Measurements from ENCODE around the gene CAMK1D. TPM values are rescaled to one million over a fixed set of nuclear protein-coding genes. Genes with fewer than 3 reads are reported as not detected.
"Not testable (repeated sequence)": the region's sequence is repeated elsewhere in the genome, so short reads cannot be mapped to it uniquely, and the experiment has no call there.

The CAMK1D gene
- total RNA-seq, 6 experiments from 2014 or later: 0.34 to 1.4 (median 0.43) TPM

DNA sequence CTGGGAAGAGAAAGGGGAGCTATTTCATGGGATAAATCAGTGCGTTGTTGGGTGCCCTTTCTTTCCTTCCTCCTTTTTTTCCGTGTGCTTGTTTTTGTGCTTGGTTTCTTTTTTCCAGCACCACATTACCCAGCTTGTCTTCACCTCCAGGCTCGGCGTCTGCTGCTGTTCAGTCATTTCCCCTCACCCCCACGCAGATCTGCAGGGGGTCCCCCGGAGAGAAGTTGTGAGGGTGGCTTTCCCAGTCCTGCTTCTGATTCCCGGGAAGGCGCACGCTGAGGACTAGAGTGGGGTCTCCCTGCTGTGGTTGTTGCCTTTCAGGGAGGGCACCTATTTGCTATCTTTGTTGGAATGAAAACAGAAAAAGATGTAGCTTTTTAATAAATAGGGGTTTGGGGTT lies 1.6 kb downstream of the CAMK1D start:
- H3K27me3 Mint-ChIP-seq (ENCODE audit: insufficient read depth): peaks cover 16% of the 10 kb centered on the region
- TF ChIP-seq, protein P1, sequence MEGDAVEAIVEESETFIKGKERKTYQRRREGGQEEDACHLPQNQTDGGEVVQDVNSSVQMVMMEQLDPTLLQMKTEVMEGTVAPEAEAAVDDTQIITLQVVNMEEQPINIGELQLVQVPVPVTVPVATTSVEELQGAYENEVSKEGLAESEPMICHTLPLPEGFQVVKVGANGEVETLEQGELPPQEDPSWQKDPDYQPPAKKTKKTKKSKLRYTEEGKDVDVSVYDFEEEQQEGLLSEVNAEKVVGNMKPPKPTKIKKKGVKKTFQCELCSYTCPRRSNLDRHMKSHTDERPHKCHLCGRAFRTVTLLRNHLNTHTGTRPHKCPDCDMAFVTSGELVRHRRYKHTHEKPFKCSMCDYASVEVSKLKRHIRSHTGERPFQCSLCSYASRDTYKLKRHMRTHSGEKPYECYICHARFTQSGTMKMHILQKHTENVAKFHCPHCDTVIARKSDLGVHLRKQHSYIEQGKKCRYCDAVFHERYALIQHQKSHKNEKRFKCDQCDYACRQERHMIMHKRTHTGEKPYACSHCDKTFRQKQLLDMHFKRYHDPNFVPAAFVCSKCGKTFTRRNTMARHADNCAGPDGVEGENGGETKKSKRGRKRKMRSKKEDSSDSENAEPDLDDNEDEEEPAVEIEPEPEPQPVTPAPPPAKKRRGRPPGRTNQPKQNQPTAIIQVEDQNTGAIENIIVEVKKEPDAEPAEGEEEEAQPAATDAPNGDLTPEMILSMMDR (IDR thresholded peaks at IDR 0.05): no peak
- H3K9me3 Mint-ChIP-seq: no peaks in the 10 kb centered on the region
- H3K27ac Mint-ChIP-seq: no peak overlapping the region
- peaks cover 12% of the 10 kb centered on the region for H3K4me1 Mint-ChIP-seq (ENCODE audit: low read depth)
- peak overlapping the region; percentile 92 for H3K4me3 Mint-ChIP-seq
- DNase-seq: no peak
- H3K36me3 Mint-ChIP-seq (ENCODE audit: low read depth): no peaks in the 10 kb centered on the region

DNA sequence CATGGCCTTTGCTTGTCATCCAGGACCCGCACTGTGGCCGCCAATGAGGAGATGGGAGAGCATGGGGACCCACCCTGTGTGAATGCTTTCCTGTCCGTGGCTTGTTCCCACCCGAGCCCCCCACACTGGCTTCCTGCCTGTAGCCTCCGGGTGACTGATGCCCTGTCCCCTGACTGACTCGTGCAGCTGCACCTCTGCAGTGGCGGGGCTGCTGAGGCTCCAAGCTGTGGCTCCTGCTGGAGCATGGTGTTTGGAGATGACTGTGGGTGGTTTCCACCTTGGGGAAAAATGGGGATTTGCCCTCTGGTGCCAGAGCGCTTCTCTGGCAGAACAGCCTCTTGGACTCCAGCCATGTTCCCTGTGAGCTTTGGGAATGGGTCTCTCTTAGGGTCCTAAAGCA lies 2.1 kb downstream of the CAMK1D start:
- H3K9me3 Mint-ChIP-seq: no peaks in the 10 kb centered on the region
- TF ChIP-seq, protein P1 (IDR thresholded peaks at IDR 0.05): no peak
- H3K4me3 Mint-ChIP-seq: no peak overlapping the region
- H3K4me1 Mint-ChIP-seq (ENCODE audit: low read depth): peaks cover 12% of the 10 kb centered on the region
- no peak overlapping the region for H3K27ac Mint-ChIP-seq
- peaks cover 16% of the 10 kb centered on the region for H3K27me3 Mint-ChIP-seq (ENCODE audit: insufficient read depth)
- no peaks in the 10 kb centered on the region for H3K36me3 Mint-ChIP-seq (ENCODE audit: low read depth)
- DNase-seq: no peak

DNA sequence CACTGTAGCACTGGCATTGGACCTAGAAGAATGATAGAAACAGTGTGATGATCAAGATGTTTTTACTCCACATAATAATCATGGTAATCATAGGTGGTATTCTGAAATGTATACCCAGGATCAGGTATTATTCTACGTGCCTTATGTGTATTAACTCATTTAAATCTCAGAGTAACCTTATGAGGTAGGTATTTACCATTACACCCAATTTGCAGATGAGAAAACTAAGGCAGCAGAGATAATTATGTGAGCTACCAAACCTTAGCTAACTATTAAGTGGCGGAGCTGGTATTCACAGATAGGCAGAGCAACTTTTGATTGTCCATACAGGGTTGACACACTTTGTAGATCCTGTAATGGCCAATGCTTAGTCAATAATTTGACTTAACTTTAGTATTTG lies 2.5 kb downstream of the CAMK1D start:
- peaks cover 16% of the 10 kb centered on the region for H3K27me3 Mint-ChIP-seq (ENCODE audit: insufficient read depth)
- no peak overlapping the region for H3K4me3 Mint-ChIP-seq
- H3K4me1 Mint-ChIP-seq (ENCODE audit: low read depth): peaks cover 12% of the 10 kb centered on the region

DNA sequence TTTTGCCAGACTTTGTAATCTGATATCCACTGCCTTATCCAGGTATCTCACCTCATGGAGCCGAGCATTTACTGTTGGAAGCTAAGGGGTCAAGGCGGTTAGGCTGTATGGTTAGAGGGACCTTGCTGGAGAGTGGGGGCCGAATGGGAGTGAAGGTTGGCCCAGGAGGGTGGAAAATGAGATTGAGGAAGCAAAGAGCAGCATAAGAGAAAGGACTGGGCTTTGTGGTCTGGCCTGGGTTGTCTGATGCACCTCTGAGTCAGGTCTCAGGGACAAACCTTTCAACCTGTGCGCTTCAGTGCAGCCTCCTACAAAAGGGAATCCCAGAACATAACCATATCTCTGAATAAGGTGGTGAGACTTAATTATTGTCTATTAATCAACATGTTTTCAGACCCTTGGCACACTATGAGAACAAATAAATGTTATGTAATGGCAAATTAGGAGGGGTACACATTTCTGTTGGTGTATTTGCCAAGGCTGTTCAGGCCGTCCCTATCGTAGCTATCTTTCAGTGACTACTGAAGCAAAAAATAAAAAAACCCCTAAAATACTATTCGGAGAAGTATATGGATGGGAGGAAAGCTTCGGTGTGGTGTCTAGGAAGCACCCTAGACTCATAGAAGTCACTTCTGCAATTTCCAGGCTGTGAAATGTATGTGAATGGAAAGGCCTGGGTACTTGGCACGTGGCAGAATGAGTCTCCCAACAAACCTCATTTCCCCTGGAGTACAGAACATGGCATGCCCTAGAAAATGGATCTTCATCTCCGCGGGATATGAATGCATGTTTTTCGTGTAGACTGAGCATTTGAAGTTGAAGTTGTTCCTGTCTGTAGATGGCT lies 4.3 kb downstream of the CAMK1D start:
- H3K27ac Mint-ChIP-seq: no peak overlapping the region
- H3K27me3 Mint-ChIP-seq (ENCODE audit: insufficient read depth): peaks cover 21% of the 10 kb centered on the region
- peaks cover 12% of the 10 kb centered on the region for H3K4me1 Mint-ChIP-seq (ENCODE audit: low read depth)
- DNase-seq: no peak
- H3K9me3 Mint-ChIP-seq: no peaks in the 10 kb centered on the region
- H3K4me3 Mint-ChIP-seq: no peak overlapping the region
- TF ChIP-seq, protein P1 (IDR thresholded peaks at IDR 0.05): no peak
- no peaks in the 10 kb centered on the region for H3K36me3 Mint-ChIP-seq (ENCODE audit: low read depth)

More for the DNA sequence above, 2.5 kb downstream of the CAMK1D start:
- TF ChIP-seq, protein P1 (IDR thresholded peaks at IDR 0.05): no peak
- Mint-ChIP-seq H3K27ac (no peak overlapping the region), H3K9me3 (no peaks in the 10 kb centered on the region), H3K36me3 (ENCODE audit: low read depth) (no peaks in the 10 kb centered on the region)
- DNase-seq: no peak

DNA sequence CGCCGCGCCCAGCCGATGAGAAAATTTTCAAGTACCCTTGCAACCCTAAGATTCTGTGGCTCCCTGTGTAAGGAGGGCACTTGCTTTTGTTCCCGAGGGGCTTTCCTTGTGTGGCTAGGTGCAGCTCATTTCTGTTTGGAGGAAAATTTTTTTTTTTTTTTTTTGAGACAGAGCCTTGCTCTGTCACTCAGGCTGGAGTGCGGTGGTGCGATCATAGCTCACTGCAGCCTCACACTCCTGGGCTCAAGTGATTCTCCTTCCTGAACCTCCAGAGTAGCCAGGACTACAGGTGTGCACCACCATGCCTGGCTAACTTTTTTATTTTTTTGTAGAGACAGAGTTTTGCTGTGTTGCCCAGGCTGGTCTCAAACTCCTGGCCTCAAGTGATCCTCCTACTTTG lies 5.3 kb downstream of the CAMK1D start:
- H3K4me3 Mint-ChIP-seq; H3K36me3 Mint-ChIP-seq (ENCODE audit: low read depth); H3K9me3 Mint-ChIP-seq; H3K27ac Mint-ChIP-seq; DNase-seq: not testable (repeated sequence)
- peaks cover 26% of the 10 kb centered on the region for H3K27me3 Mint-ChIP-seq (ENCODE audit: insufficient read depth)
- peaks cover 12% of the 10 kb centered on the region for H3K4me1 Mint-ChIP-seq (ENCODE audit: low read depth)

DNA sequence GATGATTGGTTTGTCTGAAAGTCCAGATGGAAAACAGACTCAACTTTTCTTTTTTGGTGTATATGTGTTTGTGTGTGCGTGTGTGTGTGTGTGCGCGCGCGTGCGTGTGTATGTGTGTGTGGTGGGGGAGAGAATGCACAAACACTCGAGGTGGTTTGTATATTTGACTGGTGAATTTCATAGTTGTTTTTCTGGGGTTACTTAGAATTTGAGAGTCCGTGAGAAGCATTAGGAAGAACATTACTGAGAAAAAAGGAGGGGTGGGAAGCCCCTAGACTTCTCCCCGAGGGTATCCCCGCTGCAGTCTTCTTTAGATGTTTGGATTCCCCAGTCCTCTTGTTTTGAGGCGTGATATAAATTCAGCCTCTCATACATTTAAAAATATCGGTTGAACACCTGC lies 6.0 kb downstream of the CAMK1D start:
- H3K4me1 Mint-ChIP-seq (ENCODE audit: low read depth): peaks cover 8% of the 10 kb centered on the region
- H3K4me3 Mint-ChIP-seq: no peak overlapping the region
- H3K9me3 Mint-ChIP-seq: no peaks in the 10 kb centered on the region
- TF ChIP-seq, protein P1 (IDR thresholded peaks at IDR 0.05): no peak
- H3K27me3 Mint-ChIP-seq (ENCODE audit: insufficient read depth): peaks cover 22% of the 10 kb centered on the region
- no peak overlapping the region for H3K27ac Mint-ChIP-seq
- no peaks in the 10 kb centered on the region for H3K36me3 Mint-ChIP-seq (ENCODE audit: low read depth)
- no peak for DNase-seq
